ENCODE results near the gene GPR137C. TPM values are rescaled to one million over a fixed set of nuclear protein-coding genes. Genes with fewer than 3 reads are reported as not detected.

Gene GPR137C
- total and polyA plus RNA-seq, 10 of the 15 experiments (the other 5 are each of a cell fraction or from before 2014, with no cell fraction given), result 0.03 to 0.72 (median 0.22) TPM

DNA sequence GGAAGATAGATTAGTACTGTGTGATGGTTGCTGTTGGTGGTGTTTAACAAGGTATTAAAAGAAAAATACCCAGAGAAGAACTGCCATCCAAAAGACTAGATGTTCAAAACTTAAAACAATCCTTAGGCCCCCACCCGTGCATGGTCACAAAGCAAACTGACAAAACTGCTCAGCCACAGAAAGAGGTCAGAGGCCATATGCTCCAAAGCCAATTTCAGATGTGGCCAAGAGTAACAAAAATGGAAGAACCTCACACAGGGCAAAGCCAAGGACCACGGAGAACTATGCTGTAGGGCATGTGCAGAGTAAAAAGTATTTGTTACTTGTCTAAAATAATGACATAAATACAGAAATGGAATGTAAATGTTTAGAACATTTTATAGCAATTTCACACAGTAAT lies 5.6 kb upstream of the GPR137C start (continued):
- TF ChIP-seq ZNF592 (IDR thresholded peaks at IDR 0.05) (no peak), SREBF1 (IDR thresholded peaks at IDR 0.05; ENCODE audit: low read length) (no peak), CREB1 (IDR thresholded peaks at IDR 0.05; ENCODE audit: low read depth) (no peak), LARP7 (IDR thresholded peaks at IDR 0.05) (no peak), JUND (IDR thresholded peaks at IDR 0.05; ENCODE audit: low read depth, low read length) (no peak)

DNA sequence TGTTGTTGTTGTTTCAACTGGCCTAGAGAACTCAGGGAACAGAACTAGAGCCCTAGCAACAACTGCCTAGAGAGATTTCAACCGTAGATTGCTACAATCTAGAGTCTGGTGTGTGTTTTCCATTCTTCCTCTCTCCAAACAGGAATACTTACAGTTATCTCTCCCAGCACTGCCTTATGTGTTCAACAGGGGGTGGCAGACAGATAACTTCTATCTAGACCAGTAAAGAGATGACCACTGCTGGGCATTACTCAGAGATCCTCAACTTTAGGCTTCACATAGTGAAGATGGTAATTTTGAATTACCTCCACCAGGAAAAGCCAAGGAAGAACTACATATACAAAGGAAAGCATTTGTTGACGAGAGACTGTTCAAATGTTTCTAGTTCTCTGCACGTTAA lies 5.1 kb upstream of the GPR137C start:
- no TSS peak for BruUV-seq (replicated peaks)
- Histone ChIP-seq H3K9me3 (replicated peaks; ENCODE audit: control insufficient read depth, insufficient read depth, low read length) (no peaks in the 10 kb centered on the region), H3K4me3 (no peak overlapping the region), H3K27me3 (replicated peaks in 1 of 2; ENCODE audit: control insufficient read depth in 2 of 2, insufficient read depth in 2 of 2, low read length in 1 of 2) (no peaks in the 10 kb centered on the region), H2AFZ (ENCODE audit: control insufficient read depth, low read depth, low read length) (no peak overlapping the region), H3K27ac (ENCODE audit: control insufficient read depth, insufficient read depth) (no peak overlapping the region), H3K4me2 (ENCODE audit: control insufficient read depth, insufficient read depth) (no peak overlapping the region), H3K79me2 (ENCODE audit: control insufficient read depth, insufficient read depth, low read length) (peaks cover 6% of the 10 kb centered on the region), H3K9ac (ENCODE audit: control insufficient read depth, insufficient read depth, low read length) (no peak overlapping the region), H4K20me1 (ENCODE audit: control insufficient read depth, insufficient read depth) (no peaks in the 10 kb centered on the region), H3K4me1 (ENCODE audit: control insufficient read depth, insufficient read depth, low read length) (peaks cover 8% of the 10 kb centered on the region), H3K36me3 (ENCODE audit: control insufficient read depth in 2 of 2, insufficient read depth in 2 of 2, low read length in 1 of 2) (no peaks in the 10 kb centered on the region)
- no peak for TF ChIP-seq IKZF2 (IDR thresholded peaks at IDR 0.05)
- no peak for TF ChIP-seq ZNF24 (IDR thresholded peaks at IDR 0.05)
- no peak for TF ChIP-seq RELA (IDR thresholded peaks at IDR 0.05; ENCODE audit: borderline replicate concordance, partially characterized antibody)
- no peak for TF ChIP-seq TARDBP (IDR thresholded peaks at IDR 0.05; ENCODE audit: borderline replicate concordance)
- TF ChIP-seq, protein P1, sequence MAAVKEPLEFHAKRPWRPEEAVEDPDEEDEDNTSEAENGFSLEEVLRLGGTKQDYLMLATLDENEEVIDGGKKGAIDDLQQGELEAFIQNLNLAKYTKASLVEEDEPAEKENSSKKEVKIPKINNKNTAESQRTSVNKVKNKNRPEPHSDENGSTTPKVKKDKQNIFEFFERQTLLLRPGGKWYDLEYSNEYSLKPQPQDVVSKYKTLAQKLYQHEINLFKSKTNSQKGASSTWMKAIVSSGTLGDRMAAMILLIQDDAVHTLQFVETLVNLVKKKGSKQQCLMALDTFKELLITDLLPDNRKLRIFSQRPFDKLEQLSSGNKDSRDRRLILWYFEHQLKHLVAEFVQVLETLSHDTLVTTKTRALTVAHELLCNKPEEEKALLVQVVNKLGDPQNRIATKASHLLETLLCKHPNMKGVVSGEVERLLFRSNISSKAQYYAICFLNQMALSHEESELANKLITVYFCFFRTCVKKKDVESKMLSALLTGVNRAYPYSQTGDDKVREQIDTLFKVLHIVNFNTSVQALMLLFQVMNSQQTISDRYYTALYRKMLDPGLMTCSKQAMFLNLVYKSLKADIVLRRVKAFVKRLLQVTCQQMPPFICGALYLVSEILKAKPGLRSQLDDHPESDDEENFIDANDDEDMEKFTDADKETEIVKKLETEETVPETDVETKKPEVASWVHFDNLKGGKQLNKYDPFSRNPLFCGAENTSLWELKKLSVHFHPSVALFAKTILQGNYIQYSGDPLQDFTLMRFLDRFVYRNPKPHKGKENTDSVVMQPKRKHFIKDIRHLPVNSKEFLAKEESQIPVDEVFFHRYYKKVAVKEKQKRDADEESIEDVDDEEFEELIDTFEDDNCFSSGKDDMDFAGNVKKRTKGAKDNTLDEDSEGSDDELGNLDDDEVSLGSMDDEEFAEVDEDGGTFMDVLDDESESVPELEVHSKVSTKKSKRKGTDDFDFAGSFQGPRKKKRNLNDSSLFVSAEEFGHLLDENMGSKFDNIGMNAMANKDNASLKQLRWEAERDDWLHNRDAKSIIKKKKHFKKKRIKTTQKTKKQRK (IDR thresholded peaks at IDR 0.05; ENCODE audit: low read depth, low read length), result no peak
- no peak for TF ChIP-seq IKZF1 (conservative IDR thresholded peaks at IDR 0.05)
- TF ChIP-seq KDM1A (IDR thresholded peaks at IDR 0.05; ENCODE audit: borderline replicate concordance), result no peak
- no peak for DNase-seq (ENCODE audit: low read depth, low spot score)
- SMC1A ChIA-PET (ENCODE audit: uncharacterized antibody, unreplicated experiment), result interaction anchor here (0.7 kb wide), 1 partner anchor 91 kb away, joined by 3 read pairs; no protein-coding TSS in a partner anchor
- WGBS (ENCODE audit: insufficient coverage, insufficient replicate concordance, low lambda C conversion rate, missing lambda C conversion rate), result 99% methylated on average over 3 of the region's 3 CpGs
- RAD21 ChIA-PET (ENCODE audit: unreplicated experiment), result no interaction called here
- in situ Hi-C loops (cut with MboI) (no loop called here), intact Hi-C loops (cut with micrococcal nuclease; ENCODE audit: unreplicated experiment) (loop anchor here (10.0 kb wide), 1 partner anchor 147 kb away; the partner anchor contains the start of gene ERO1A)
- CTCF ChIA-PET, result no interaction called here
- no peak for FAIRE-seq
- no peak for ATAC-seq
- POLR2A ChIA-PET, result no interaction called here

Data from GM12878 (cell line).